ENCODE measurements around the gene ZBTB39. TPM values are rescaled to one million over a fixed set of nuclear protein-coding genes. Genes with fewer than 3 reads are reported as not detected.

ZBTB39 gene
- total and polyA plus RNA-seq, 2 donors from 2014 or later = 1.4 to 6.6 TPM

DNA sequence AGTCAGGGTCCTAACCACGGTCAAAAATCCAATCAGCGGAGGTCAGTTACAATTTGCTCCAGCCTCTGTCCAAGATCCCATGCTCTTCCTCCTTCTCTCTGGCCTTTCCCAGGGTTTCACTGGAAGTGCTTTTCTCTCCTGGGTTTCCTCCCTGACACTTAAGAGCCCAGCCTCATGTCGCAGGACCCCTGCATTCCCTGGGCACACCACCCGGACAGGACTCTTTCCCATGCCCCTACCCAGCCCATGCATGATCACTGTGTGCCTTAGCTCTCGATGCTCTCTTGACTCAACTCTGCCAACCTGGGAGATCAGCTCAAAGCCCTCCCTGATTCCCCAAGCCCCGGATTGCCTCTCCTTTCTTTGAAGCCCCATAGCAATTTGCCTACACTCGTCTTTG, 25.4 kb upstream of the ZBTB39 start:
- no peak overlapping the region for H3K9ac ChIP-seq (ENCODE audit: low read length in 3 of 3)
- DNase-seq = no peak
- intact Hi-C loops (cut with DNase I) = no loop called here
- no peaks in the 10 kb centered on the region for H3K9me3 ChIP-seq (ENCODE audit: control insufficient read depth in 2 of 3, insufficient read depth in 1 of 3, low read length in 3 of 3)
- no peak overlapping the region for H3K27ac ChIP-seq (ENCODE audit: low read depth in 2 of 2, low read length in 2 of 2)
- no peaks in the 10 kb centered on the region for H3K36me3 ChIP-seq (ENCODE audit: control insufficient read depth in 2 of 3, insufficient read depth in 3 of 3, low read length in 3 of 3)
- no peak overlapping the region for H3K4me3 ChIP-seq (ENCODE audit: low read length in 3 of 3)
- FAIRE-seq = no peak
- no peak for TF ChIP-seq CTCF (IDR thresholded peaks at IDR 0.05; ENCODE audit: borderline replicate concordance, extremely low read depth, insufficient read depth)
- H3K4me1 ChIP-seq (ENCODE audit: control insufficient read depth in 2 of 3, insufficient read depth in 2 of 3, low read depth in 1 of 3, low read length in 3 of 3) = no peaks in the 10 kb centered on the region
- H3K27me3 ChIP-seq (ENCODE audit: control insufficient read depth, insufficient read depth, low read length) = no peaks in the 10 kb centered on the region

GRCh38 chr12:57031138-57031725, 24.9 kb upstream of the ZBTB39 start:
- H3K27me3 ChIP-seq (ENCODE audit: control insufficient read depth, insufficient read depth, low read length) = no peaks in the 10 kb centered on the region
- no peaks in the 10 kb centered on the region for H3K36me3 ChIP-seq (ENCODE audit: control insufficient read depth in 2 of 3, insufficient read depth in 3 of 3, low read length in 3 of 3)
- no peak overlapping the region for H3K4me3 ChIP-seq (ENCODE audit: low read length in 3 of 3)
- FAIRE-seq (no peak), DNase-seq (no peak)
- H3K27ac ChIP-seq (ENCODE audit: low read depth in 2 of 2, low read length in 2 of 2) = no peak overlapping the region
- intact Hi-C loops (cut with DNase I) = no loop called here
- H3K9me3 ChIP-seq (ENCODE audit: control insufficient read depth in 2 of 3, insufficient read depth in 1 of 3, low read length in 3 of 3) = no peaks in the 10 kb centered on the region
- no peak overlapping the region for H3K9ac ChIP-seq (ENCODE audit: low read length in 3 of 3)
- no peaks in the 10 kb centered on the region for H3K4me1 ChIP-seq (ENCODE audit: control insufficient read depth in 2 of 3, insufficient read depth in 2 of 3, low read depth in 1 of 3, low read length in 3 of 3)
- TF ChIP-seq CTCF (IDR thresholded peaks at IDR 0.05; ENCODE audit: borderline replicate concordance, extremely low read depth, insufficient read depth) = no peak

DNA sequence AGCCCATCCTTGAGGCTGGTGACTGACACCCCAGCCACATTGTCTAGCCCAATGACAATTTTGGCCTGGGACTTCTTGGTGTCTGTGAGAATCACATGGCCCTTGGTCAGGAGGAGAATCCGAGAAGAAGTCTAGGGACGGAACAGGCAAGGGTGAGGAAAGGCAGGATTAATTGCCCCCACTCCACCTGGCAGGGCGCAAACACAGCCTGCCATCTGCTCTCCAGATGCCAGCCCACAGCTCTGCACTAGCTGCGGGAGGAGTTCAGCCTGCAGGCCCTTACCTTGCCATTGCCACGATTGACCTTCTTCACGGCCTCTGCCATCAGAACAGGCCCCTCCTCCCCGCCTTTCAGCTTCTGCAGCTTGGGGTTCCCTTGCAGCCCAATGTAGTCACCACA, 23.1 kb upstream of the ZBTB39 start:
- no peak for DNase-seq

More for the DNA sequence above, 23.1 kb upstream of the ZBTB39 start:
- no peak overlapping the region for H3K9ac ChIP-seq (ENCODE audit: low read length in 3 of 3)
- H3K36me3 ChIP-seq (ENCODE audit: control insufficient read depth in 2 of 3, insufficient read depth in 3 of 3, low read length in 3 of 3) = no peaks in the 10 kb centered on the region
- H3K27ac ChIP-seq (ENCODE audit: low read depth in 2 of 2, low read length in 2 of 2) = no peak overlapping the region
- TF ChIP-seq CTCF (IDR thresholded peaks at IDR 0.05; ENCODE audit: borderline replicate concordance, extremely low read depth, insufficient read depth) = no peak
- H3K9me3 ChIP-seq (ENCODE audit: control insufficient read depth in 2 of 3, insufficient read depth in 1 of 3, low read length in 3 of 3) = no peaks in the 10 kb centered on the region
- no peak overlapping the region for H3K4me3 ChIP-seq (ENCODE audit: low read length in 3 of 3)
- FAIRE-seq = no peak
- intact Hi-C loops (cut with DNase I) = no loop called here
- H3K27me3 ChIP-seq (ENCODE audit: control insufficient read depth, insufficient read depth, low read length) = no peaks in the 10 kb centered on the region
- no peaks in the 10 kb centered on the region for H3K4me1 ChIP-seq (ENCODE audit: control insufficient read depth in 2 of 3, insufficient read depth in 2 of 3, low read depth in 1 of 3, low read length in 3 of 3)
